Activated T-cell treated with anti-CD3 and anti-CD28 coated beads, Interleukin-2, amount 50 U/mL, for 72 hours (primary cell): Measurements from ENCODE around the gene CTR9. TPM values are rescaled to one million over a fixed set of nuclear protein-coding genes. Genes with fewer than 3 reads are reported as not detected.

Source experiments
- ATAC-seq, 2 donors: fragments of 150-1000 bp; cut with Tn5 transposase; replicated peaks in 1 of 2; 2 replicates each; pipeline ENCODE4 v1.10.0; 2021; ENCODE audit warnings: moderate library complexity in 2 of 2, mild to moderate bottlenecking in 1 of 2
- DNase-seq, 2 donors: peaks; one replicate each; pipeline ENCODE4 v3.0.0; 2021 to 2022; ENCODE audit warnings: mixed read lengths in 1 of 2
- H3K27ac Mint-ChIP-seq: one replicate; pipeline ENCODE4 v1.8.0; 2022; ENCODE audit warnings: mild to moderate bottlenecking, moderate library complexity, mixed read lengths
- H3K27me3 Mint-ChIP-seq: one replicate; pipeline ENCODE4 v1.8.0; 2022; ENCODE audit warnings: low read depth, mixed read lengths
- H3K36me3 Mint-ChIP-seq, 2 donors: one replicate each; pipeline ENCODE4 v1.8.0; 2022; ENCODE audit warnings: mixed read lengths in 2 of 2, mild to moderate bottlenecking in 1 of 2; ENCODE audit not compliant: insufficient read depth in 2 of 2
- H3K4me1 Mint-ChIP-seq: one replicate; pipeline ENCODE4 v1.8.0; 2022; ENCODE audit warnings: low read depth, mixed read lengths
- H3K4me3 Mint-ChIP-seq, 2 donors: one replicate each; pipeline ENCODE4 v1.8.0; 2022; ENCODE audit warnings: mild to moderate bottlenecking in 2 of 2, mixed read lengths in 2 of 2, moderate library complexity in 2 of 2
- H3K9me3 Mint-ChIP-seq, 2 donors: one replicate each; pipeline ENCODE4 v1.8.0; 2022; ENCODE audit warnings: mixed read lengths in 2 of 2
- total RNA-seq, 2 donors: library from RNA; stranded (reverse); gene quantifications; one replicate each; pipeline ENCODE4 v1.2.3, GENCODE V29; 2022

CTR9 gene
- total RNA-seq, 2 donors from 2014 or later: 33.1 to 41.0 TPM

- Mint-ChIP-seq H3K4me1 (peaks cover 29% of the 10 kb centered on the region), H3K27ac (peak overlapping the region; percentile 94), H3K36me3 (peaks cover 3 to 8% of the 10 kb centered on the region in 2 donors), H3K9me3 (no peaks in the 10 kb centered on the region), H3K27me3 (no peaks in the 10 kb centered on the region), H3K4me3 (peak overlapping the region; percentile 95 to 97)
- no peak for DNase-seq
- no peak for ATAC-seq
Observed at GRCh38 chr11:10751581-10751940, 515 bp downstream of the CTR9 start.

- H3K36me3 Mint-ChIP-seq: peaks cover 3 to 8% of the 10 kb centered on the region in 2 donors
- DNase-seq (no peak), ATAC-seq (no peak)
- no peaks in the 10 kb centered on the region for H3K27me3 Mint-ChIP-seq
- H3K27ac Mint-ChIP-seq: peak overlapping the region; percentile 94
- H3K4me3 Mint-ChIP-seq: peak overlapping the region; percentile 95 to 97
- no peaks in the 10 kb centered on the region for H3K9me3 Mint-ChIP-seq
- H3K4me1 Mint-ChIP-seq: peaks cover 29% of the 10 kb centered on the region
Observed at GRCh38 chr11:10752061-10752460, 1.0 kb downstream of the CTR9 start.

DNA sequence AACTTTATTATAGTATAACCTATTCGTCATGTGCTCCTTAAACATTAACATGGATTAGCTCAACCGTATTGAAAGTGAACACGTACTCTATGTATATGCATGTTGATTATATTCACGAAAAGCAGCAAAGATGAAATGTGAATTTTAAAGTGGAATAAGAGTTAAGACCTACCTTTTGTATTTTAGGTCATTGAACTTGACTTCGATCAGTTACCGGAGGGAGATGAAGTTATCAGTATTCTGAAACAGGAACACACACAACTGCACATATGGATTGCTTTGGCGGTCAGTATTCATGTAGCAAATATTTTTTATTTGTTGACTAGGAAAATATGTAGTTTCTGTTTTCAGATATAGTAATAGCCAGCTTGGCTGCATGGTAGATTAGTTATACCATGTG is 1.4 kb downstream of the CTR9 start:
- Mint-ChIP-seq H3K27me3 (no peaks in the 10 kb centered on the region), H3K9me3 (no peaks in the 10 kb centered on the region), H3K4me1 (peaks cover 29% of the 10 kb centered on the region), H3K27ac (peak overlapping the region; percentile 70), H3K4me3 (peak overlapping the region; percentile 95 to 97), H3K36me3 (peaks cover 3 to 8% of the 10 kb centered on the region in 2 donors)
- DNase-seq (no peak), ATAC-seq (no peak)

- Mint-ChIP-seq H3K4me1 (peaks cover 2% of the 10 kb centered on the region), H3K27ac (no peak overlapping the region), H3K9me3 (no peaks in the 10 kb centered on the region), H3K36me3 (peaks cover 1 to 21% of the 10 kb centered on the region in 2 donors), H3K27me3 (no peaks in the 10 kb centered on the region), H3K4me3 (no peak overlapping the region)
- no peak for DNase-seq
- no peak for ATAC-seq
Observed at GRCh38 chr11:10758957-10759356, 7.9 kb downstream of the CTR9 start.

- no peak for DNase-seq
- H3K36me3 Mint-ChIP-seq: peaks cover 0 to 24% of the 10 kb centered on the region in 2 donors
Observed at GRCh38 chr11:10761085-10761698, 10.1 kb downstream of the CTR9 start.

GRCh38 chr11:10762185-10762584 is 11.1 kb downstream of the CTR9 start:
- Mint-ChIP-seq H3K4me1 (no peaks in the 10 kb centered on the region), H3K27me3 (no peaks in the 10 kb centered on the region), H3K36me3 (peaks cover 0 to 31% of the 10 kb centered on the region in 2 donors), H3K4me3 (no peak overlapping the region), H3K9me3 (no peaks in the 10 kb centered on the region), H3K27ac (peak overlapping the region; percentile 45)
- ATAC-seq (no peak), DNase-seq (no peak)

More at GRCh38 chr11:10761085-10761698, 10.1 kb downstream of the CTR9 start:
- no peak for ATAC-seq
- no peaks in the 10 kb centered on the region for H3K9me3 Mint-ChIP-seq
- no peak overlapping the region for H3K4me3 Mint-ChIP-seq
- no peaks in the 10 kb centered on the region for H3K4me1 Mint-ChIP-seq
- H3K27ac Mint-ChIP-seq: no peak overlapping the region
- H3K27me3 Mint-ChIP-seq: no peaks in the 10 kb centered on the region

DNA sequence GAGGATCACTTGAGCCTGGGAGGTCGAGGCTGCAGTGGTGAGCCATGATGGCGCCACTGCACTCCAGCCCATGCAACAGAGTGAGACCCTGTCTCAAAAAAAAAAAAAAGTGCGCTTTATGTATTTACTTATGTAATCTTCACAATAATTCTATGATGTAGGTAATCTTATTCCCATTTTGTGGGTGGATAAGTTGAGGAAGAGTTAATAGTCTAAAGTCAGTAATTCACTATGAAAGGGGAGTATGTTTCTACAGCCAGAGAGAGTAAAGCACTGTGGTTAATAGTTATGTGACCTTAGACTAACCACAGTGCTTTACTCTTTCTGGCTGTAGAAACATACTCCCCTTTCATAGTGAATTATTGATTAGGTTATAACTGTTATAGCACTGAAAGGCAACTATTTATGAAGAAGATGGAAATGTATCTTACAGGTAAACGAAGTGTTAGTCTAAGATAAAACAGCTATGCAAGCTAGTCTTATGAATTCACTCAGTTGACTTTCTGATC is 11.9 kb downstream of the CTR9 start:
- Mint-ChIP-seq H3K27ac (no peak overlapping the region), H3K27me3 (no peaks in the 10 kb centered on the region), H3K9me3 (no peaks in the 10 kb centered on the region), H3K4me1 (no peaks in the 10 kb centered on the region), H3K36me3 (peaks cover 0 to 31% of the 10 kb centered on the region in 2 donors), H3K4me3 (no peak overlapping the region)
- DNase-seq: no peak
- no peak for ATAC-seq

DNA sequence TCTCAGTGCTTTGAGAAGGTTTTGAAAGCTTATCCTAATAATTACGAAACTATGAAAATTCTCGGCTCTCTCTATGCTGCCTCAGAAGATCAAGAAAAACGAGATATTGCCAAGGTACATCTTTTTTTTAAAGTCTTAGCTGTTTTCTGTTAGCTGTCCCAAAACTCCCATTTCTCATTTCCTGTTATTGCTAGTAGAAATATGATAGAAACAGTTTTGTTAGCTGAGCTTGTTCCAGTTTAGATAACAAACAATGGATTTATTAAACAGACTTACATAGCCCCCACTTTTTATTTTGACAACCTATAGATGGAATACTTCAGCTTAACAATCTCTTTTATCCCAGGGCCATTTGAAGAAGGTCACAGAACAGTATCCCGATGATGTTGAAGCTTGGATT is 12.7 kb downstream of the CTR9 start:
- no peaks in the 10 kb centered on the region for H3K4me1 Mint-ChIP-seq
- peaks cover 0 to 31% of the 10 kb centered on the region in 2 donors for H3K36me3 Mint-ChIP-seq
- ATAC-seq: no peak
- DNase-seq: no peak
- H3K9me3 Mint-ChIP-seq: no peaks in the 10 kb centered on the region
- H3K4me3 Mint-ChIP-seq: no peak overlapping the region
- H3K27me3 Mint-ChIP-seq: no peaks in the 10 kb centered on the region
- H3K27ac Mint-ChIP-seq: no peak overlapping the region

DNA sequence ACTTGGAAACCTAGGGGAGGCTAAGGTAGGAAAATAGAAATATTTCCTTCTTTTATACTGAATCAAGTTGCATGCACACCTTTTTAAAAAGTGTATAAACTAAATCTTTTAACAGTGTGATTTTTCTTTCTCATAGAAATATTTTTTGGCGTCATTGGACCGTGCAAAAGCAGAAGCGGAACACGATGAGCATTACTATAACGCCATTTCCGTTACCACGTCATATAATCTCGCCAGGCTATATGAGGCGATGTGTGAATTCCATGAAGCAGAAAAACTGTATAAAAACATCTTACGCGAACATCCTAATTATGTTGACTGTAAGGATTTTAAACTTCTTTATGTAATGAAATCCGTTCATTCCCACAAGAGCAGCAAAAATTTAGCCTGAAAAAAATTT is 13.4 kb downstream of the CTR9 start:
- Mint-ChIP-seq H3K4me3 (no peak overlapping the region), H3K27me3 (no peaks in the 10 kb centered on the region), H3K36me3 (peaks cover 0 to 32% of the 10 kb centered on the region in 2 donors), H3K27ac (no peak overlapping the region), H3K9me3 (no peaks in the 10 kb centered on the region), H3K4me1 (no peaks in the 10 kb centered on the region)
- DNase-seq (no peak), ATAC-seq (no peak)

- H3K36me3 Mint-ChIP-seq: peaks cover 7 to 40% of the 10 kb centered on the region in 2 donors
- no peaks in the 10 kb centered on the region for H3K27me3 Mint-ChIP-seq
- no peaks in the 10 kb centered on the region for H3K4me1 Mint-ChIP-seq
- no peaks in the 10 kb centered on the region for H3K9me3 Mint-ChIP-seq
- DNase-seq (no peak), ATAC-seq (no peak)
- no peak overlapping the region for H3K27ac Mint-ChIP-seq
- H3K4me3 Mint-ChIP-seq: no peak overlapping the region
Observed at GRCh38 chr11:10770626-10771254, 19.7 kb downstream of the CTR9 start.

DNA sequence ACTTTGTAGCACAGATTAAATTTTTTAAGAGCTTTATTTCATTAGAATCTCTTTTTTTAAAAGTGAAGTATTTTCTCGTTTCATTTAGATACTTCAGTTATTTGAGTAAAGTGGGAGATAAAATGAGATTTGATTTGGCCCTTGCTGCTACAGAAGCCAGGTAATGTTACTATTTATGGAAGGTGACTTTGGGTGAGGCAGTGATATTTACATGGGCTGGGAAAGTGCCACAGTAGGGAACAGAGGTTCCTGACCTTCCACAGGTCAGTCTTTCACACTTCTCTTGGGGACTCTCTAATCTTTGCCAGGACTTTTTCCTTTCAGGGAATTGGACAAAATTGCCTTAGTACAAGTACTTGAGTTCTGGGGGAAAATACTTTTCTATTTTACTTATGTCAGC is 20.4 kb downstream of the CTR9 start:
- H3K27me3 Mint-ChIP-seq: no peaks in the 10 kb centered on the region
- H3K9me3 Mint-ChIP-seq: no peaks in the 10 kb centered on the region
- no peaks in the 10 kb centered on the region for H3K4me1 Mint-ChIP-seq
- DNase-seq (no peak), ATAC-seq (no peak)
- H3K27ac Mint-ChIP-seq: peak overlapping the region; percentile 54
- H3K36me3 Mint-ChIP-seq: peaks cover 10 to 36% of the 10 kb centered on the region in 2 donors
- no peak overlapping the region for H3K4me3 Mint-ChIP-seq

DNA sequence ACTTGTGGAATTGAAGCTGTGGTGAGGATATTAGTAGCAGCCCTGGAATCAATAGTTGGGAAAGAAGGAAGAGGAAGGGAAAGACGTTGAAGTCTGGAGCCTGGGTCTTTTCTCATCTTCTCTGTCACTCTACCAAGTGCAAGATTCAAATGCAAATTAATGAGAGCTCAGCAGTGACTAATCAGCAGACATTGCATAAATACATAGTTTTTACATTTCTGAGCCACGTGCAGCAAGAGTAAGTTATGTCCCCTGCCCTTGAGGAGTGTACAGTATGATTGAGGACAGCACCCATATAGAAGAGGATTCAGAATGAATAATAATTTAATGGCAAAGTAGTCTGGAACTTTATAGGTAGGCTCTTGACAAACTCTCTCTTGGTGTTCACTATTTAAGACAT is 23.8 kb downstream of the CTR9 start:
- H3K36me3 Mint-ChIP-seq: peaks cover 13 to 36% of the 10 kb centered on the region in 2 donors
- no peaks in the 10 kb centered on the region for H3K27me3 Mint-ChIP-seq
- ATAC-seq (no peak), DNase-seq (no peak)
- H3K4me1 Mint-ChIP-seq: no peaks in the 10 kb centered on the region
- H3K4me3 Mint-ChIP-seq: no peak overlapping the region
- peak overlapping the region; percentile 7 for H3K27ac Mint-ChIP-seq
- H3K9me3 Mint-ChIP-seq: no peaks in the 10 kb centered on the region

DNA sequence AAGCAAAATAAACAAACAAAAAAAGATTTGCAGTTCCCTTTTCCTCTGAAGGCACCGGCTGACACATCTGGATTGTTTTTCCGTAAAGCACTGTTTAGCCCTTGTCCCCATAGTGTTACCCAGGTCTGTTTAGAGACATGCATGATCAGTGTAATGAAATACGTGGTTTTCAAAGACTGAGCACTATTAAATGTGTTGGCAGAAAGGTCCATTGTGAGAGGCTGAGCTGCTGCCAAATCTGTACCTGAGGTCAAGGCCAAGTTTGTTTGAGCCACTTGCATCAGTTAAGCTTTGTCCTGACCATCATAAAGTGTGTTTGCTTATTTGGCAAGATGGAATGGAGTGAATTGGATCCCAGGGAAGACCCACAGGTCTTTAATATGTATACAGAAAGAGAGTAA is 26.3 kb downstream of the CTR9 start:
- H3K9me3 Mint-ChIP-seq: no peaks in the 10 kb centered on the region
- DNase-seq (no peak), ATAC-seq (no peak)
- no peaks in the 10 kb centered on the region for H3K4me1 Mint-ChIP-seq
- H3K27ac Mint-ChIP-seq: peak overlapping the region; percentile 61
- no peaks in the 10 kb centered on the region for H3K27me3 Mint-ChIP-seq
- H3K4me3 Mint-ChIP-seq: no peak overlapping the region
- peaks cover 8 to 19% of the 10 kb centered on the region in 2 donors for H3K36me3 Mint-ChIP-seq

- no peak overlapping the region for H3K27ac Mint-ChIP-seq
Observed at GRCh38 chr11:10777806-10778205, 26.8 kb downstream of the CTR9 start.

More at GRCh38 chr11:10777806-10778205, 26.8 kb downstream of the CTR9 start:
- Mint-ChIP-seq H3K27me3 (no peaks in the 10 kb centered on the region), H3K36me3 (peaks cover 8 to 19% of the 10 kb centered on the region in 2 donors), H3K4me3 (no peak overlapping the region), H3K9me3 (no peaks in the 10 kb centered on the region), H3K4me1 (no peaks in the 10 kb centered on the region)
- ATAC-seq (no peak), DNase-seq (no peak)
